ENCODE measurements around the gene DCPS. TPM values are rescaled to one million over a fixed set of nuclear protein-coding genes. Genes with fewer than 3 reads are reported as not detected.
"Not testable (repeated sequence)": the region's sequence is repeated elsewhere in the genome, so short reads cannot be mapped to it uniquely, and the experiment has no call there.

The DCPS gene
- total RNA-seq, 2 experiments from 2014 or later: 29.1 to 29.3 TPM

GRCh38 chr11:126382641-126383040 is 78.8 kb downstream of the DCPS start:
- H3K27ac Mint-ChIP-seq, H3K9me3 Mint-ChIP-seq, H3K27me3 Mint-ChIP-seq, DNase-seq, H3K4me1 Mint-ChIP-seq, H3K36me3 Mint-ChIP-seq, H3K4me3 Mint-ChIP-seq: not testable (repeated sequence)

- Mint-ChIP-seq H3K27me3 (no peaks in the 10 kb centered on the region), H3K27ac (no peak overlapping the region), H3K36me3 (no peaks in the 10 kb centered on the region), H3K9me3 (no peaks in the 10 kb centered on the region), H3K4me3 (no peak overlapping the region), H3K4me1 (peaks cover 2% of the 10 kb centered on the region)
- no peak for DNase-seq
These were observed 79.8 kb downstream of the DCPS start for GRCh38 chr11:126383339-126384335.

GRCh38 chr11:126384449-126385070 is 80.7 kb downstream of the DCPS start:
- no peaks in the 10 kb centered on the region for H3K9me3 Mint-ChIP-seq

GRCh38 chr11:126385991-126386728 is 82.3 kb downstream of the DCPS start:
- no peak for DNase-seq
- Mint-ChIP-seq H3K27ac (no peak overlapping the region), H3K27me3 (no peaks in the 10 kb centered on the region), H3K4me3 (no peak overlapping the region), H3K4me1 (peaks cover 2% of the 10 kb centered on the region), H3K9me3 (no peaks in the 10 kb centered on the region), H3K36me3 (no peaks in the 10 kb centered on the region)

More at GRCh38 chr11:126384449-126385070, 80.7 kb downstream of the DCPS start:
- DNase-seq: no peak
- Mint-ChIP-seq H3K36me3 (no peaks in the 10 kb centered on the region), H3K4me1 (peaks cover 2% of the 10 kb centered on the region), H3K27me3 (no peaks in the 10 kb centered on the region), H3K4me3 (no peak overlapping the region), H3K27ac (no peak overlapping the region)

GRCh38 chr11:126386729-126387071 is 82.8 kb downstream of the DCPS start:
- not testable (repeated sequence) for H3K36me3 Mint-ChIP-seq, H3K9me3 Mint-ChIP-seq, DNase-seq, H3K4me3 Mint-ChIP-seq, H3K27me3 Mint-ChIP-seq, H3K27ac Mint-ChIP-seq, H3K4me1 Mint-ChIP-seq

- no peaks in the 10 kb centered on the region for H3K36me3 Mint-ChIP-seq
- no peak for DNase-seq
- no peak overlapping the region for H3K27ac Mint-ChIP-seq
- no peaks in the 10 kb centered on the region for H3K27me3 Mint-ChIP-seq
- peaks cover 4% of the 10 kb centered on the region for H3K4me1 Mint-ChIP-seq
- no peaks in the 10 kb centered on the region for H3K9me3 Mint-ChIP-seq
- H3K4me3 Mint-ChIP-seq: no peak overlapping the region
These were observed 84.0 kb downstream of the DCPS start for GRCh38 chr11:126387857-126388256.

- no peaks in the 10 kb centered on the region for H3K9me3 Mint-ChIP-seq
- DNase-seq: no peak
- peaks cover 4% of the 10 kb centered on the region for H3K27me3 Mint-ChIP-seq
- H3K4me3 Mint-ChIP-seq: no peak overlapping the region
- H3K27ac Mint-ChIP-seq: no peak overlapping the region
- H3K4me1 Mint-ChIP-seq: peaks cover 4% of the 10 kb centered on the region
- no peaks in the 10 kb centered on the region for H3K36me3 Mint-ChIP-seq
These were observed 86.5 kb downstream of the DCPS start for GRCh38 chr11:126390272-126390867.

GRCh38 chr11:126391286-126391954 is 87.6 kb downstream of the DCPS start:
- Mint-ChIP-seq H3K27me3 (peaks cover 4% of the 10 kb centered on the region), H3K36me3 (no peaks in the 10 kb centered on the region), H3K9me3 (no peaks in the 10 kb centered on the region), H3K4me3 (no peak overlapping the region), H3K4me1 (peaks cover 2% of the 10 kb centered on the region), H3K27ac (no peak overlapping the region)
- no peak for DNase-seq

- Mint-ChIP-seq H3K27me3 (peaks cover 4% of the 10 kb centered on the region), H3K9me3 (no peaks in the 10 kb centered on the region), H3K4me3 (no peak overlapping the region), H3K27ac (no peak overlapping the region), H3K4me1 (peaks cover 4% of the 10 kb centered on the region), H3K36me3 (no peaks in the 10 kb centered on the region)
- no peak for DNase-seq
These were observed 88.2 kb downstream of the DCPS start for GRCh38 chr11:126391970-126392632.

- Mint-ChIP-seq H3K27me3 (peaks cover 4% of the 10 kb centered on the region), H3K9me3 (no peaks in the 10 kb centered on the region), H3K27ac (no peak overlapping the region), H3K36me3 (no peaks in the 10 kb centered on the region), H3K4me3 (no peak overlapping the region), H3K4me1 (peaks cover 4% of the 10 kb centered on the region)
- no peak for DNase-seq
These were observed 88.8 kb downstream of the DCPS start for GRCh38 chr11:126392633-126393013.

GRCh38 chr11:126393143-126393542 is 89.3 kb downstream of the DCPS start:
- Mint-ChIP-seq H3K27ac (no peak overlapping the region), H3K4me3 (no peak overlapping the region), H3K36me3 (no peaks in the 10 kb centered on the region), H3K9me3 (no peaks in the 10 kb centered on the region), H3K4me1 (peaks cover 4% of the 10 kb centered on the region), H3K27me3 (peaks cover 4% of the 10 kb centered on the region)
- no peak for DNase-seq

- H3K27ac Mint-ChIP-seq: no peak overlapping the region
- no peak for DNase-seq
These were observed 90.2 kb downstream of the DCPS start for GRCh38 chr11:126394036-126394435.

GRCh38 chr11:126394634-126395072 is 90.8 kb downstream of the DCPS start:
- H3K27me3 Mint-ChIP-seq, H3K9me3 Mint-ChIP-seq, H3K4me1 Mint-ChIP-seq, H3K27ac Mint-ChIP-seq, DNase-seq, H3K36me3 Mint-ChIP-seq, H3K4me3 Mint-ChIP-seq: not testable (repeated sequence)

More at GRCh38 chr11:126394036-126394435, 90.2 kb downstream of the DCPS start:
- H3K27me3 Mint-ChIP-seq: peaks cover 4% of the 10 kb centered on the region
- peaks cover 4% of the 10 kb centered on the region for H3K4me1 Mint-ChIP-seq
- H3K4me3 Mint-ChIP-seq: no peak overlapping the region
- H3K36me3 Mint-ChIP-seq: no peaks in the 10 kb centered on the region
- no peaks in the 10 kb centered on the region for H3K9me3 Mint-ChIP-seq
